IMR-90 (cell line): ENCODE measurements around the gene FGGY. TPM values are rescaled to one million over a fixed set of nuclear protein-coding genes. Genes with fewer than 3 reads are reported as not detected.
A peak's percentile ranks its signal among the peaks of the same experiment; 100 is the strongest.

Source experiments
- ATAC-seq: fragments of 200-7000 bp; cut with Tn5 transposase; 2 replicates; pipeline ENCODE4 v1.9.1; 2020; ENCODE audit warnings: low read depth, mild to moderate bottlenecking, moderate library complexity
- BruUV-seq: library from RNA; stranded (reverse); fragments of 400-500 nt; replicated peaks from 2 replicates; lab custom pipeline; 2021; lab: Mats Ljungman, UMichigan
- CTCF ChIA-PET: fragments of 300-600 bp; formaldehyde crosslinking; extraction: SDS; loops from one replicate; lab custom pipeline; 2021; ENCODE audit warnings: antibody characterized with exemption; lab: Yijun Ruan, JAX
- POLR2A ChIA-PET: fragments of 300-600 bp; sonication (Branson Sonifier 250); formaldehyde crosslinking; loops from one replicate; lab custom pipeline; 2022; ENCODE audit warnings: antibody characterized with exemption; ENCODE audit not compliant: unreplicated experiment; lab: Charles Lee
- DNase-seq: peaks from one replicate; pipeline ENCODE4 v3.0.0; 2013
- H2AFZ ChIP-seq: replicated peaks from 2 replicates; pipeline ENCODE3; 2013; ENCODE audit warnings: low read length, mild to moderate bottlenecking; ENCODE audit not compliant: poor library complexity
- H2AK5ac ChIP-seq: 2 replicates; pipeline ENCODE4 v1.6.1; 2013; ENCODE audit warnings: low read depth, low read length, inconsistent platforms
- H2AK9ac ChIP-seq: replicated peaks from 2 replicates; pipeline ENCODE3; 2013; ENCODE audit warnings: mild to moderate bottlenecking, low read depth, low read length, moderate library complexity; ENCODE audit not compliant: poor library complexity
- H2BK120ac ChIP-seq: 2 replicates; pipeline ENCODE4 v1.6.1; 2013; ENCODE audit warnings: low read depth, low read length, inconsistent platforms
- H2BK15ac ChIP-seq: 3 replicates; pipeline ENCODE4 v1.6.1; 2013; ENCODE audit warnings: low read depth, low read length, inconsistent platforms
- H2BK20ac ChIP-seq: 2 replicates; pipeline ENCODE4 v1.6.1; 2013; ENCODE audit warnings: low read depth, mild to moderate bottlenecking, inconsistent platforms, low read length, moderate library complexity
- H2BK5ac ChIP-seq: 2 replicates; pipeline ENCODE4 v1.6.1; 2013; ENCODE audit warnings: mild to moderate bottlenecking, low read depth, low read length, inconsistent platforms; ENCODE audit not compliant: poor library complexity, severe bottlenecking
- H3K14ac ChIP-seq: replicated peaks from 2 replicates; pipeline ENCODE4 v1.6.1; 2013; ENCODE audit warnings: low read depth, low read length, inconsistent platforms
- H3K18ac ChIP-seq: 2 replicates; pipeline ENCODE4 v1.6.1; 2013; ENCODE audit warnings: low read depth, low read length, control low read depth
- H3K23ac ChIP-seq: 2 replicates; pipeline ENCODE4 v1.6.1; 2013; ENCODE audit warnings: low read depth, low read length, inconsistent platforms
- H3K27ac ChIP-seq: 2 replicates; pipeline ENCODE4 v1.5.1; 2013; ENCODE audit warnings: mild to moderate bottlenecking, control low read depth, low read length; ENCODE audit not compliant: insufficient read depth
- H3K27me3 ChIP-seq: 2 replicates; pipeline ENCODE4 v1.6.1; 2013; ENCODE audit warnings: low read length; ENCODE audit not compliant: control insufficient read depth, insufficient read depth
- H3K36me3 ChIP-seq: 2 replicates; pipeline ENCODE4 v1.6.1; 2013; ENCODE audit warnings: low read length, mixed read lengths; ENCODE audit not compliant: control insufficient read depth, insufficient read depth
- H3K4ac ChIP-seq: 2 replicates; pipeline ENCODE4 v1.6.1; 2013; ENCODE audit warnings: low read depth, low read length, inconsistent platforms
- H3K4me1 ChIP-seq: 2 replicates; pipeline ENCODE4 v1.6.1; 2013; ENCODE audit warnings: low read length, mixed read lengths; ENCODE audit not compliant: control insufficient read depth, insufficient read depth
- H3K4me2 ChIP-seq: 2 replicates; pipeline ENCODE4 v1.6.1; 2013; ENCODE audit warnings: low read depth, mild to moderate bottlenecking, control low read depth, low read length, moderate library complexity
- H3K4me3 ChIP-seq: 2 replicates; pipeline ENCODE4 v1.5.1; 2013; ENCODE audit warnings: low read depth, mild to moderate bottlenecking, control low read depth, low read length, moderate library complexity; ENCODE audit not compliant: insufficient read depth
- H3K56ac ChIP-seq: 2 replicates; pipeline ENCODE4 v1.6.1; 2013; ENCODE audit warnings: low read length, inconsistent platforms; ENCODE audit not compliant: insufficient read depth; ENCODE audit errors: extremely low read depth
- H3K79me1 ChIP-seq, 2 experiments: 2 replicates each; pipeline ENCODE4 v1.6.1; 2013; ENCODE audit warnings: low read length in 2 of 2, inconsistent platforms in 1 of 2, low read depth in 1 of 2
- H3K9ac ChIP-seq: 2 replicates; pipeline ENCODE4 v1.6.1; 2013; ENCODE audit warnings: low read depth, low read length, control low read depth
- H3K9me1 ChIP-seq: 2 replicates; pipeline ENCODE4 v1.6.1; 2013; ENCODE audit warnings: low read length, inconsistent platforms; ENCODE audit not compliant: insufficient read depth
- H3K9me3 ChIP-seq: 2 replicates; pipeline ENCODE4 v1.6.1; 2013; ENCODE audit warnings: low read length; ENCODE audit not compliant: control insufficient read depth, insufficient read depth
- H4K20me1 ChIP-seq: 2 replicates; pipeline ENCODE4 v1.6.1; 2013; ENCODE audit warnings: low read length, inconsistent platforms; ENCODE audit not compliant: insufficient read depth
- H4K5ac ChIP-seq: 2 replicates; pipeline ENCODE4 v1.6.1; 2013; ENCODE audit warnings: mild to moderate bottlenecking, low read depth, low read length, control low read depth
- H4K8ac ChIP-seq, 2 experiments: 2 replicates each; pipeline ENCODE4 v1.6.1; 2013; ENCODE audit warnings: low read depth in 2 of 2, low read length in 2 of 2, control low read depth in 1 of 2, inconsistent platforms in 1 of 2
- H4K91ac ChIP-seq: 2 replicates; pipeline ENCODE4 v1.6.1; 2013; ENCODE audit warnings: low read depth, low read length, inconsistent platforms; ENCODE audit not compliant: insufficient read depth
- BHLHE40 ChIP-seq: fragments of 150-350 bp; IDR thresholded peaks from 2 replicates; pipeline ENCODE4 v1.6.1; 2016; ENCODE audit warnings: mild to moderate bottlenecking, low read depth, low read length
- CEBPB ChIP-seq: IDR thresholded peaks from 2 replicates; pipeline ENCODE4 v1.6.1; 2012; ENCODE audit warnings: low read depth, low read length, improper control_type of control experiment
- CHD1 ChIP-seq: IDR thresholded peaks from 2 replicates; pipeline ENCODE4 v1.6.1; 2012; ENCODE audit warnings: low read depth, low read length, improper control_type of control experiment
- CTCF ChIP-seq: conservative IDR thresholded peaks from 2 replicates; pipeline ENCODE4 v1.5.1; 2012; ENCODE audit warnings: mild to moderate bottlenecking, low read depth, low read length, improper control_type of control experiment
- ELK1 ChIP-seq: fragments of 150-350 bp; IDR thresholded peaks from 2 replicates; pipeline ENCODE4 v1.6.1; 2016; ENCODE audit warnings: low read depth, mild to moderate bottlenecking, low read length, moderate library complexity, borderline replicate concordance
- FOS ChIP-seq: fragments of 150-350 bp; IDR thresholded peaks from 2 replicates; pipeline ENCODE4 v1.6.1; 2016; ENCODE audit warnings: low read depth, low read length
- MAFK ChIP-seq: IDR thresholded peaks from 2 replicates; pipeline ENCODE4 v1.6.1; 2012; ENCODE audit warnings: low read depth, low read length, improper control_type of control experiment
- MAZ ChIP-seq: IDR thresholded peaks from 2 replicates; pipeline ENCODE4 v1.6.1; 2012; ENCODE audit warnings: low read depth, mild to moderate bottlenecking, low read length, improper control_type of control experiment, moderate library complexity, borderline replicate concordance
- MXI1 ChIP-seq: IDR thresholded peaks from 2 replicates; pipeline ENCODE4 v1.6.1; 2012; ENCODE audit warnings: low read depth, mild to moderate bottlenecking, low read length, moderate library complexity, borderline replicate concordance
- NFE2L2 ChIP-seq: fragments of 150-350 bp; IDR thresholded peaks from 2 replicates; pipeline ENCODE4 v1.6.1; 2016; ENCODE audit warnings: low read depth, mild to moderate bottlenecking, low read length
- POLR2A ChIP-seq: IDR thresholded peaks from 2 replicates; pipeline ENCODE4 v1.6.1; 2012; ENCODE audit warnings: mild to moderate bottlenecking, low read depth, low read length
- RAD21 ChIP-seq: IDR thresholded peaks from 2 replicates; pipeline ENCODE4 v1.6.1; 2012; ENCODE audit warnings: low read length, improper control_type of control experiment
- RCOR1 ChIP-seq: IDR thresholded peaks from 2 replicates; pipeline ENCODE4 v1.6.1; 2012; ENCODE audit warnings: mild to moderate bottlenecking, low read length, improper control_type of control experiment; ENCODE audit not compliant: insufficient replicate concordance
- RFX5 ChIP-seq: IDR thresholded peaks from 2 replicates; pipeline ENCODE4 v1.8.0; 2012; ENCODE audit warnings: low read depth, mild to moderate bottlenecking, low read length, moderate library complexity
- SMC3 ChIP-seq: fragments of 150-350 bp; IDR thresholded peaks from 2 replicates; pipeline ENCODE4 v1.6.1; 2016; ENCODE audit warnings: low read depth, mild to moderate bottlenecking, antibody characterized with exemption, low read length, moderate library complexity
- USF2 ChIP-seq: fragments of 150-350 bp; IDR thresholded peaks from 2 replicates; pipeline ENCODE4 v1.6.1; 2017; ENCODE audit warnings: mild to moderate bottlenecking, antibody characterized with exemption, low read length, low read depth
- WGBS, 2 experiments: methylation state at CpG; one replicate each; pipeline versions ENCODE4 v1.1.5 to v1.1.7; 2013; ENCODE audit warnings: missing lambda C conversion rate in 2 of 2; ENCODE audit not compliant: insufficient read length in 1 of 2; ENCODE audit errors: extremely low coverage in 2 of 2; 5-methylcytosine and 5-hydroxymethylcytosine counted together
- dilution Hi-C: fragments of 300-500 bp; cut with HindIII; formaldehyde crosslinking; loops from one replicate; pipeline ENCODE4 v1.14.3; 2018; ENCODE audit warnings: low sequenced_read_pairs; ENCODE audit not compliant: unreplicated experiment
- in situ Hi-C: fragments of 300-500 bp; cut with MboI; formaldehyde crosslinking; loops from 3 replicates; pipeline ENCODE4 v1.14.3; 2019; ENCODE audit warnings: low sequenced_read_pairs, inconsistent platforms, mixed read lengths
- intact Hi-C: fragments of 100-400 bp; cut with micrococcal nuclease; formaldehyde crosslinking; loops from 2 replicates; pipeline ENCODE4 v1.10.0; 2022
- polyA plus RNA-seq, 3 experiments: library from polyadenylated mRNA; depleted of rRNA; stranded (reverse); fragments of >200 nt; gene quantifications; 2 replicates each; pipeline ENCODE4 v1.2.3, GENCODE V29; 2012; ENCODE audit warnings: low replicate concordance in 1 of 3
- total RNA-seq: library from RNA; depleted of rRNA; stranded (reverse); fragments of >200 nt; gene quantifications from 2 replicates; pipeline ENCODE4 v1.2.3, GENCODE V29; 2012

The FGGY gene
- total and polyA plus RNA-seq, 2 of the 4 experiments (the other 2 are of a cell fraction): 5.6 to 14.0 TPM

GRCh38 chr1:59414406-59415133, 117.7 kb downstream of the FGGY start:
- H3K18ac ChIP-seq: no peak overlapping the region
- H3K27ac ChIP-seq: no peak overlapping the region
- no TSS peak for BruUV-seq
- H4K5ac ChIP-seq: no peak overlapping the region
- no peak overlapping the region for H3K56ac ChIP-seq
- H2BK20ac ChIP-seq: no peak overlapping the region
- no peak overlapping the region for H3K4me3 ChIP-seq
- no peak overlapping the region for H4K8ac ChIP-seq
- H3K27me3 ChIP-seq: no peaks in the 10 kb centered on the region
- no peak overlapping the region for H3K9ac ChIP-seq
- H2AK5ac ChIP-seq: no peak overlapping the region
- peaks cover 2% of the 10 kb centered on the region; the same call in 1 of the 2 replicates for H3K4me1 ChIP-seq
- no peak overlapping the region for H2AFZ ChIP-seq
- ChIA-PET CTCF (no interaction called here), POLR2A (no interaction called here)
- no peak for TF ChIP-seq RFX5
- no peak for TF ChIP-seq CEBPB
- no peak for TF ChIP-seq CTCF
- no peak for TF ChIP-seq NFE2L2
- no peak for TF ChIP-seq MXI1
- TF ChIP-seq MAFK: no peak
- no peak for TF ChIP-seq BHLHE40
- no peak for TF ChIP-seq RAD21
- TF ChIP-seq MAZ: no peak
- no peak for TF ChIP-seq POLR2A
- no peak for TF ChIP-seq FOS
- no peak for TF ChIP-seq USF2
- TF ChIP-seq RCOR1: no peak
- TF ChIP-seq ELK1: no peak
- TF ChIP-seq SMC3: no peak
- TF ChIP-seq CHD1: no peak
- H3K14ac ChIP-seq: 0 out of 2 replicates have a peak overlapping the region, but pooled peaks have one; percentile 11
- no peak overlapping the region for H3K4me2 ChIP-seq
- 100% methylated on average over 1 of the region's 6 CpGs; no CpG with 5 or more reads in 1 of the 2 experiments for WGBS, 2 experiments
- H2AK9ac ChIP-seq: no peak overlapping the region
- DNase-seq (peak; percentile 35), ATAC-seq (no peak)
- in situ Hi-C loops (no loop called here), dilution Hi-C loops (no loop called here), intact Hi-C loops (no loop called here)
- H4K20me1 ChIP-seq: no peaks in the 10 kb centered on the region
- H3K79me1 ChIP-seq: no peaks in the 10 kb centered on the region
- H3K36me3 ChIP-seq: no peaks in the 10 kb centered on the region
- H3K4ac ChIP-seq: no peak overlapping the region
- H3K9me3 ChIP-seq: no peaks in the 10 kb centered on the region
- H3K9me1 ChIP-seq: 0 out of 2 replicates have a peak, but pooled peaks cover 3% of the 10 kb centered on the region
- H2BK120ac ChIP-seq: no peak overlapping the region
- H4K91ac ChIP-seq: no peak overlapping the region
- H2BK5ac ChIP-seq: no peak overlapping the region
- H2BK15ac ChIP-seq: no peak overlapping the region
- no peak overlapping the region for H3K23ac ChIP-seq
